Gastroesophageal sphincter (tissue), 3 donors: ENCODE measurements around the gene SSC5D.

Experiments used
- POLR2A ChIP-seq, 2 donors: fragments of 450-650 bp; IDR thresholded peaks; one replicate each; pipeline ENCODE4 v1.6.1; 2017; ENCODE audit warnings: antibody characterized with exemption in 2 of 2, mild to moderate bottlenecking in 2 of 2, moderate library complexity in 1 of 2
- POLR2AphosphoS5 ChIP-seq: sonication (generic); formaldehyde crosslinking; IDR thresholded peaks from one replicate; pipeline ENCODE4 v1.6.1; 2017; ENCODE audit warnings: antibody characterized with exemption
- TF ChIP-seq, protein P1 (sequence below), 4 experiments: fragments of 200-600 bp in 2 of 4; fragments of 450-650 bp in 2 of 4; sonication (generic) in 1 of 4; IDR thresholded peaks; one replicate each; pipeline ENCODE4 v1.5.1; 2017 to 2019; ENCODE audit warnings: antibody characterized with exemption in 4 of 4, mild to moderate bottlenecking in 2 of 4, moderate library complexity in 2 of 4

GRCh38 chr19:55443824-55444480, 44.3 kb upstream of the SSC5D start:
- no peak for TF ChIP-seq POLR2A (IDR thresholded peaks at IDR 0.05)
- TF ChIP-seq, protein P1, sequence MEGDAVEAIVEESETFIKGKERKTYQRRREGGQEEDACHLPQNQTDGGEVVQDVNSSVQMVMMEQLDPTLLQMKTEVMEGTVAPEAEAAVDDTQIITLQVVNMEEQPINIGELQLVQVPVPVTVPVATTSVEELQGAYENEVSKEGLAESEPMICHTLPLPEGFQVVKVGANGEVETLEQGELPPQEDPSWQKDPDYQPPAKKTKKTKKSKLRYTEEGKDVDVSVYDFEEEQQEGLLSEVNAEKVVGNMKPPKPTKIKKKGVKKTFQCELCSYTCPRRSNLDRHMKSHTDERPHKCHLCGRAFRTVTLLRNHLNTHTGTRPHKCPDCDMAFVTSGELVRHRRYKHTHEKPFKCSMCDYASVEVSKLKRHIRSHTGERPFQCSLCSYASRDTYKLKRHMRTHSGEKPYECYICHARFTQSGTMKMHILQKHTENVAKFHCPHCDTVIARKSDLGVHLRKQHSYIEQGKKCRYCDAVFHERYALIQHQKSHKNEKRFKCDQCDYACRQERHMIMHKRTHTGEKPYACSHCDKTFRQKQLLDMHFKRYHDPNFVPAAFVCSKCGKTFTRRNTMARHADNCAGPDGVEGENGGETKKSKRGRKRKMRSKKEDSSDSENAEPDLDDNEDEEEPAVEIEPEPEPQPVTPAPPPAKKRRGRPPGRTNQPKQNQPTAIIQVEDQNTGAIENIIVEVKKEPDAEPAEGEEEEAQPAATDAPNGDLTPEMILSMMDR (IDR thresholded peaks at IDR 0.05), result no peak
- TF ChIP-seq POLR2AphosphoS5, result no peak
